Left colon (tissue), 2 donors: ENCODE measurements around the gene RPS6KA4. TPM values are rescaled to one million over a fixed set of nuclear protein-coding genes. Genes with fewer than 3 reads are reported as not detected.
A peak's percentile ranks its signal among the peaks of the same experiment; 100 is the strongest.
"Not testable (repeated sequence)": the region's sequence is repeated elsewhere in the genome, so short reads cannot be mapped to it uniquely, and the experiment has no call there.

Source experiments
- ATAC-seq: fragments of 200-7000 bp; cut with Tn5 transposase; one replicate; pipeline ENCODE4 v1.9.1; 2020; ENCODE audit warnings: mild to moderate bottlenecking, moderate library complexity
- DNase-seq, 2 donors: peaks; one replicate each; pipeline ENCODE4 v3.0.0-alpha.2; 2020
- intact Hi-C, 2 donors: fragments of 100-400 bp; cut with DNase I in 1 of 2; cut with micrococcal nuclease in 1 of 2; formaldehyde crosslinking; loops; one replicate each; pipeline versions ENCODE4 v1.11.2 to v1.14.0; 2022; cut with DNase I, micrococcal nuclease
- total RNA-seq, 2 donors: library from RNA; stranded (reverse); fragmentation: NEBNext Ultra II Directional; extraction: Animal tissue kit (Norgen Biotek cat#: 25700); gene quantifications; one replicate each; pipeline ENCODE4 v1.2.1, GENCODE V29; 2021
- donor health status: DM: no; HTN: no; CAD: no.
- donor health status: DM: yes; HTN: yes; CAD: no.

The RPS6KA4 gene
- total RNA-seq, 2 donors from 2014 or later = 30.4 to 42.6 TPM

DNA sequence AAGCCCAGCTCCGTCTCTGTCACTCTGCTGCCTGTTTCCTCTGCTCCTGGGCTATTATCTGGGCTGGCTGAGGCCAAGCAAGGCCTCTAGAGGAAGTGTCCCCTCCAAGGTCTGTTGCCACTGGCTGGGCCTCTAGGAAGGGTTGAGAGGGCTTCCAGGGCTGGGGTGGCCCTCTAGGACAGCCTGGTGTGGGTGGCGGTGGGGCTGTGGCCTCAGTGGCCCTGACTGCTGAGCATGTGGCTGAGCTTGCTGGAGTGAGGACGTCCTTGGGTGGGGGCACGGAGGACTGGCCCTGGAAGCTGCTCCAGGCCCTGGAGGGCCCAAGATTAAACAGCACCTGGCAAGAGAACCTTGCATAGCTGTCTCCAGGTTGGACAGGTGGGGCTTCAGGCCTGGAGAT lies 35.0 kb upstream of the RPS6KA4 start:
- ATAC-seq, DNase-seq, intact Hi-C loops: not testable (repeated sequence)

DNA sequence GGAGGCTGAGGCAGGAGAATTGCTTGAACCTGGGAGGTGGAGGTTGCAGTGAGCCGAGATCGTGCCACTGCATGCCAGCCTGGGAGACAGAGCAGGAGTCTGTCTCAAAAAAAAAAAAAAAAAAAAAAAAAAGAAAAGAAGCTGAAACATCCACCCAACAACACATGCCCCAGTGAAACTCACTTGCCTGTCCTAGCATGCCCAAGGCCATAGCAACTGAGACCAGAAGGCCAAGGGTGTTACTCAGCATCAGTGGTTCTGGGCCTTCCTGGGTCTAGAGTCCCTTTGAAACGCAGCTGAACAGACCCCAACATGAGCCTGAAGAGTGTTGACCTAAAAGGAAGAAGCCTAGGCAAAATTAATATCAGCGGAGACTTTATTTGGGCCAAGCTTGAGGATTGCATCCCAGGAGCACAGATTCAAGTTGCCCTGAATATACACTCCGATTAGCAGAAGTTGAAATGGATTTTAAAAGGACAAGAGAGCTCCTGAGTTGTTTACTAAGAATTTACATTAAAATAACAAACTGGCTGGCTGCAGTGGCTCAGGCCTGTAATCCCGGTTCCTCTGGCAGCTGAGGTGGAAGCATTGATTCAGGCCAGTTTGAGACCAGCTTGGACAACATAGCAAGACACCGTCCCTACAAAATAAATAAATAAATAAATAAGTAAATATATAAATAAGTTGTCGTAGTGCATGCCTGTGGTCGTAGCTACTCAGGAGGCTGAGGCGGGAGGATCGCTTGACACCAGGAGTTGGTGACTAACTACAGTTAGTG lies 34.1 kb upstream of the RPS6KA4 start:
- intact Hi-C loops = no loop called here
- DNase-seq (no peak), ATAC-seq (no peak)

DNA sequence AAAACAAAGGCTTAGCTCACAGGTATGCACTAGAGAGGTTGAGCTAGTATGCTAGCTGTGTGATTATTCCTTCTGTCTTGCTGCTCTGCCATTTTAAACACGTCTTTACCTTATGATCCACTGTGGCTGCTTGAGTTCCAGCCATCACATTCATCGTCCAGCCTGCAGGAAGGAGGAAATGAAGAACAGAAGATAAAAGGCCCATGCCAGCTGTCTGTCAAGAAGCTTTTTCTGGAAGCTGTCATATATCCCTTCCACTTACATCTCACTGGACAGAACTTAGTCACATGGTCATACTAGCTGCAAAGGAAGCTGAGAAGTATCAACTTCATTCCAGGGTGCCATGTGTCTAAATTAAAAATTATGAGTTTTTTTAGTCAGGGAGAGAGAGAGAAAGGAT lies 31.6 kb upstream of the RPS6KA4 start:
- intact Hi-C loops = no loop called here
- ATAC-seq = no peak

DNA sequence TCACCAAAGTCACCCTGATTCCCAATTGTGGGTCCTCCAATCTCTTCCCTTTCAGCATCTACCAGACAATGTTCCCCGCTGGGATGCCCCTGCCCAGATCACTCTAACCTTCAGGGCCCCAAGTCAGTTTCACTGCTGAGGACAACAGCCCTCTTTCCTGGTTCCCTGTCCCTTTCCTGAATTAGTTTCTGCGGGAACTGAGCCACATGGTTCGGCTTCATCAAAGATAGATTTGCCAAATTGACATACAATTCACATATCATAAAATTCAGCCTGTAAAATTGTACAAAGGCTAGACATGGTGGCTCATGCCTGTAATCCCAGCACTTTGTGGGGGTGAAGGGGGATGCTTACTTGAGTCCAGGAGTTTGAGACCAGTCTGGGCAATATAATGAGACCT lies 31.0 kb upstream of the RPS6KA4 start:
- DNase-seq = peak in 1 of 2 donors; percentile 53
- intact Hi-C loops = no loop called here
- peak; percentile 35 for ATAC-seq

More for the DNA sequence above, 31.6 kb upstream of the RPS6KA4 start:
- DNase-seq = no peak

DNA sequence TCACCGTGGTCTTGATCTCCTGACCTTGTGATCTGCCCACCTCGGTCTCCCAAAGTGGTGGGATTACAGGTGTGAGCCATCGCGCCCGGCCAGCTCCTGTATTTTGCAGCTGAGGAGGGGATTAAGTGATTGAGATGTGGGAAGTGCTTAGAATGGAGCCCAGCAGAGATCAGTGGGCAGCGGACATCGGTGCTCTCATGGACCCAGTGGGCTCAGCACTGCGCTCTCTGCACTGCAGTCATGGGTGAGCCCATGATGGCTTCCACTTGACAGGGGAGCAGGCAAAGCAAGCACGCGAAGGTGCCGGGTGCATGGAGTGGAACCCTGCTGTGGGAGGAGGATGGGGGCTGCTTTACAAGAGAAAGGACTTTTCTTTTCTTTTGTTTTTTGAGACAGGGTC lies 28.1 kb upstream of the RPS6KA4 start:
- intact Hi-C loops = no loop called here
- DNase-seq = no peak

DNA sequence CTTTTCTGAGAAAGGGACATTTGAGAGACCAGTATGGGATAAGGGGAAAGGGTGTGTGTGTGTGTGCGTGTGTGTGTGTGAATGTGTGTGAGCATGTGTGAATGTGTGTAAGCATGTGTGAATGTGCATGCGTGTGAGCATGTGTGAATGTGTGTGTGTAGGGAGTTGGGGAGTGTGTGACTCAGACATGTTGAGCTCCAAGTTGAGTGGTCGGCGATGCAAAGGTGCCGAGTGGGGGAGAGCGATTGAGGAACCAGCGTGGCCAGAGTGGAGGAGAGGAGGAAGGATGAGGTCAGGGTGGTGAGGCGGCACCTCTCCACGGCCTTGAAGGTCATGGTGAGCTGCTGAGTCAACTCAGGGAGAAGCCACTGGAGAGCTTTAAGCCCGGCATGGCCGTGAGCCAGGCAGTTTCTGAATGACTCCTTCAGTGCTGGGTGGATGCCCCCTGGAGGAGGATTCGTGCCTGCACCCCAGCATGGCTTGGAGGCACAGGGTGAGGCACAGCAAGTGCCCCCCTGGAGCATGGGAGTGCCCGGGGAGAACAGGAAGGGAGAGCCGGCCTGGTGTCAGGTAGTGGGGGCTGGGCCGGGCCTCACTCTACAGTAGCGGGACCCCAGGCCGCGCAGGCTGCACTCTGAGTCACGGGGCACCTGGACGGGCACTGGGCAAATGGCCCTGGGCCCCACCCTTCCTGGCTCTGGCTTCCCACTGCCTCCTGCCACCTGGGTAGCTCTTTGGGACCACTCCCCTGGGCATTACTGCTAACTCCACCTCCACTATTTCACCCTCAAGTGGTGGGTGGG lies 27.2 kb upstream of the RPS6KA4 start:
- ATAC-seq = peak; percentile 61
- DNase-seq = peak; percentile 90 to 93
- intact Hi-C loops = no loop called here

More for the DNA sequence above, 28.1 kb upstream of the RPS6KA4 start:
- no peak for ATAC-seq

DNA sequence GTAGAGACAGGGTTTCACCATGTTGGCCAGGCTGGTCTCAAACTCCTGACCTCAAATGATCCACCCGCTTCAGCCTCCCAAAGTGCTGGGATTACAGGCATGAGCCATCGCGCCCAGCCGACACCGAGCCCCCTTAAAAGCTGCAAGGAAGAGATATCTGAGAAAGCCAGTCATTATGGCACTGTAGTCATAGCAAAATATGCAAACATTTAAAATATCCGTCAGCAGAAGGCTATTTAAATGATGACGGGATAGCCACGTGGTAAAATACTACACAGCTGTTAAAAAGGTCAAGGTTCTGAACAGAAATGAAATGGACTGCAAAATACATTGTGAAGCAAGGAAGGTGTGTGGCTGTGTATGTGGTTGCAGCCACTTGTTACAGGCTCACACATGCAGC lies 25.4 kb upstream of the RPS6KA4 start:
- intact Hi-C loops = no loop called here
- DNase-seq (no peak), ATAC-seq (no peak)

DNA sequence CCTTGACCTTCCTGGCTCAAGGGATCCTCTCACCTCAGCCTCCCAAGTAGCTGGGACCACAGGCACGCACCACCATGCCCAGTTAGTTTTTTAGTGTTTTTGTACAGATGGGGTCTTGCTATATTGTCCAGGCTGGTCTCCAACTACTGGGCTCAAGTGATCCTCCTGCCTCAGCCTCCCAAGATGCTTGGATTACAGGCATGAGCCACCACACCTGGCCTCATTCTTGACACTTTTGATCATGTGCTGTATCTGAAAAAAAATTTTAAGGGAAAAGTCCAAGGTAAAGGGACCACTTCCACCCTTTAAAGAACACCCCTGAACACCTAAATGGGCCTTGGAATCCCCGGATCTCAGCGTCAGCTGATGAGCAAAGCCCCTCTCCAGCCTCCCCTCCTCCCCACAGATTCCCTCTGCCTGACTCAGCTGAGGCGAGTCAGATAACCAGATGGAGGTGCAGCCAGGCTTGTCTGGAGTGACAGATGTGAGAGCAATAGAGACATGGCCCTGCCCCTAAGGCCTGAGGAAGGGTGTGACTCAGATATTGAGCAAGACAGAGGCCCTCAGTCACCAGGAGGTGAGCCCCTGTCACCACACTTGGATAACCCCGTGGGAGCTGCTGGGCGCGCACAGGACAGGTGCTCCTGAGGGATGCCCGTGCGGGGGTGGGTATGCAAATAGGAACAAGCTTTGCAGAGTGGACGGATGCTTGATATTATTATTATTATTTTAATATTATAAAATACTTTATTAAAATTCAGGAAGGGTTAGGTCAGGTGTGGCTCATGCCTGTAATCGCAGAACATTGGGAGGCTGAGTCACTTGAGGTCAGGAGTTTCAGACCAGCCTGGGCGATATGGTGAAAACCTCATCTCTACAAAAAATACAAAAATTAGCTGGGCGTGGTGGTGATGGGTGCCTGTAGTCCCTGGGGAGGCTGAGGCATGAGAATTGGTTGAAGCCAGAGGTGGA lies 23.9 kb upstream of the RPS6KA4 start:
- peak; percentile 73 for ATAC-seq
- intact Hi-C loops = no loop called here
- DNase-seq = peak; percentile 63 to 87

DNA sequence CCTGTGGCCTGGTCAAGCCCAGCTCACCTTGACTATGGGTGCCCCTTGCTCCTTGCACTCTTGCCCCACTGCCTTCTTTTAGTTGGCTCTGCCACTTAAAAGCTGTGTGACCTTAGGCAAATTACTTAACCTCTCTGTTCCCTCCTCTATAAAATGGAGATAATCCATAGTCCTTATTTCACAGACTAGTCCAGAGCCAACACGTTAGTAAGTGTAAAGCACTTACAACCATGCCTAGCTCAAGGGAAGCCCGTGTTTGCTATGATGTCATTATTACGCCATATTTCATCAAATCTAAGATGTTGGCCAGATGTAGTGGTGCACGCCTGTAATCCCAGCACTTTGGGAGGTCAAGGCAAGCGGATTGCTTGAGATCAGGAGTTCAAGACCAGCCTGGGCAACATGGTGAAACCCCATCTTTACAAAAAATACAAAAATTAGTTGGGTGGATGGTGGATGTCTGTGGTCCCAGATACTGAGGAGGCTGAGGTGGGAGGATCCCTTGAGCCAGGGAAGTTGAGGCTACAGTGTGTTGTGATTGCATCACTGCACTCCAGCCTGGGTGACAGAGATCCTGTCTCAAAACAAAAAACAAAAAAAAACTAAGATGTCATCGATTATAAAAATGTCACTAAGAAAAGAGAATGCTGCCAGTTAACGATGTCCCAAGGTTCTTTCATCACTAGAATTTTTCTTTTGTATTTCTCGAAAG lies 21.3 kb upstream of the RPS6KA4 start:
- no peak for DNase-seq
- intact Hi-C loops = no loop called here
- ATAC-seq = no peak

DNA sequence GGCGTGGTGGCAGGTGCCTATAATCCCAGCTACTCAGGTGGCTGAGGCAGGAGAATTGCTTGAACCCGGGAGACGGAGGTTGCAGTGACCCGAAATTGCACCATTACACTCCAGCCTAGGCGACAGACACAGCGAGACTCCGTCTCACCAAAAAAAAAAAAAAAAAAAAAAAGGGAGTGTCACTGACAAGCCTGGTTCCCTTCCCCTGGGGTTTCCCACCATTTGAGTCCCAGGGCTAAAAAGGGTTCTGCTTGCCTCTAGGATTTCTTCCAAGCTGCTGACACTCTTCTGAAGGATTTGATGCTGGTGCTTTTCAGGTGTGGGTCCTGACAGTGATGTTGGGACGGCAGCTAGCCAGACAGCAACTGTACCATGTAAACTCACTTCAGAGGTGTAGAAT lies 20.2 kb upstream of the RPS6KA4 start:
- ATAC-seq = no peak

DNA sequence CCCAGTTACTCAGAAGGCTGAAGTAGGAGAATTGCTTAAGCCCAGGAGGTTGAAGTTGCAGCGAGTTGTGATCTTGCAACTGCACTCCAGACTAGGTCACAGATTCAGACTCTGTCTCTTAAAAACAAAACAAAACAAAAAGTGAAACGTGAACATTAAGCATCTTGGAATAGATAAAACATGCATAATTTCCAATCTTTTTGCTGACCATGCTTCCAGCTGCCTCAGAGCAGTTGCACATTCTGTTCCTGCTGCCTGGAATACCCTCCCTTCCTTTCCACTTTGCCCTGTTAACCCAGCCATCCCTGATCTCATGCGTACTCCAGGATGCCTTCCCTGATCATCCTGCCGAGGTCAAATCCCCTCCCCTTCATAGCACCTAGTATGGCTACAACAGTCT lies 19.7 kb upstream of the RPS6KA4 start:
- intact Hi-C loops = no loop called here
- ATAC-seq (no peak), DNase-seq (no peak)

More for the DNA sequence above, 20.2 kb upstream of the RPS6KA4 start:
- DNase-seq = no peak
- intact Hi-C loops = no loop called here

DNA sequence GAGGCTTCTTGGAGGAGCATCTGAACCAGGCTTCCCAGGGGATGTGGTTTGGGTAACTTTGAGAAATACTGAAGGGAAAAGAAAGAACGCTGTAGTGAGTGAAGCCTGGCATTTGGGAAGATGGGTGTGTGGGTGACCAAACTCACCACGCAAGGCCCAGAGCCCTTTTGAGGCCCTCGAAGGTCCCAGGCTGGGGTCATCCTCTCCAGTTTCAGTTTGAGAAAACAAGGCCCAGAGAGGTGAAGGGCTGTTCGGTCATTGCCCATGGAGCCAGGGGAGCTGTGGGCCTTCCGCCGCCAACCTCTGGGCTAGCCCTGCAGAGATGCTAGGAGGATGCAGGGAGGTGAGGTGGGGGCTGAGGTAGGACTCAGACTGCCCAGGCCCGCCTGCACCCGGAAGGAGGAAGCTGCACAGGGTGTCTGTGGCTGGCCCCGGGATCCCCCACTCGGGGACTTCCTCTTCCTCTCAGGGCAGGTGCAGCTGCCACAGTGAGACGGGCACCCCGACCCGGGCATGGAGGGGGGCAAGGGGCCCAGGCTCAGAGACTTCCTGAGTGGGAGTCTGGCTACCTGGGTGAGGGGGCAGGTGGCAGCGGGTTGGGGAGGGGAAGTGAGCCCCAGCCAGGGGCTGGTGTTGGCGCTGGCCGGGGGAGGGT lies 19.1 kb upstream of the RPS6KA4 start, which contains the start of gene CCDC88B:
CCDC88B (plus strand) TSS at position 451 of the 655 bp plus-strand sequence; CDS start at position 514, 63 bp downstream.
- peak; percentile 80 to 84 for DNase-seq
- ATAC-seq = peak; percentile 28
- intact Hi-C loops = no loop called here

DNA sequence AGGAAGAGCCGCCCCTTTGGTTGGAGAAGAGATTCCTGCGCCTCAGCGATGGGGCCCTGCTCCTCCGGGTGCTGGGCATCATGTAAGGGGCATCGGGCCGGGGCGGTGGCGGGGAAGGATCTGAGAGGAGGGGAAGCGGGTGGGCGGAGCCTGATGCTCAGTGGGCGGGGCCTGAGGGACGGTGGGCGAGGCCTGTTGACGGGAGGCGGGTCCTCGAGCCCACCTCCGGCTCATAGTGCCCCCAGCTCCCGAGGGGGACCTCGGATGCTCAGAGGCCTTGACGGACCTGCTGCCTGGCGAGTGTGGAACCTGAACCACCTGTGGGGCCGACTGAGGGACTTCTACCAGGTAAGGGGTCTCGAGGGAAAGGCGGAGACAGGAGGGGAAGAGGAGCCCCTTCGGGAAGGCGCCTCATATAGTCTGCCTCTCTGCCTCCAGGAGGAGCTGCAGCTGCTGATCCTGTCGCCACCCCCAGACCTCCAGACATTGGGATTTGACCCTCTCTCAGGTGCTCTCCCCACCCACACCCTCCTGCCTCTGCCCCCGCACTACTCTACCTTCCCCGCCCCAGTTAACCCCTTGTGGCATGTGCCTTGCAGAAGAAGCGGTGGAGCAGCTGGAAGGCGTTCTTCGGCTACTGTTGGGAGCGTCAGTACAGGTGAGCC lies 18.2 kb upstream of the RPS6KA4 start:
- peak; percentile 56 to 82 for DNase-seq
- no peak for ATAC-seq
- intact Hi-C loops = no loop called here

DNA sequence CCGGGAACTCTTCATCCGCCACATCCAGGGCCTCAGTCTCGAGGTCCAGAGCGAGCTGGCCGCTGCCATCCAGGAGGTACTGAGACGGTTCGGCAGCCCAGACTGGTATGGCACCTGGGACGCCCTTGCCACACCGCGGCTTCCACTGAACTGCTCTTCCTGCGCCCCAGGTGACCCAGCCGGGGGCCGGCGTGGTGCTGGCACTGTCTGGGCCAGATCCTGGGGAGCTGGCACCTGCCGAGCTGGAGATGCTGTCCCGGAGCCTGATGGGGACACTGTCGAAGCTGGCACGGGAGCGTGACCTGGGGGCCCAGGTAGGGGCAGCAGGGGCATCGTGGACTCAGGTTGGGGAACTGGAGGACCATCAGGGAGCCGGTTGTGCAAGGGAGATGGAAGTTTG lies 17.5 kb upstream of the RPS6KA4 start:
- intact Hi-C loops = no loop called here
- DNase-seq = no peak
- no peak for ATAC-seq

DNA sequence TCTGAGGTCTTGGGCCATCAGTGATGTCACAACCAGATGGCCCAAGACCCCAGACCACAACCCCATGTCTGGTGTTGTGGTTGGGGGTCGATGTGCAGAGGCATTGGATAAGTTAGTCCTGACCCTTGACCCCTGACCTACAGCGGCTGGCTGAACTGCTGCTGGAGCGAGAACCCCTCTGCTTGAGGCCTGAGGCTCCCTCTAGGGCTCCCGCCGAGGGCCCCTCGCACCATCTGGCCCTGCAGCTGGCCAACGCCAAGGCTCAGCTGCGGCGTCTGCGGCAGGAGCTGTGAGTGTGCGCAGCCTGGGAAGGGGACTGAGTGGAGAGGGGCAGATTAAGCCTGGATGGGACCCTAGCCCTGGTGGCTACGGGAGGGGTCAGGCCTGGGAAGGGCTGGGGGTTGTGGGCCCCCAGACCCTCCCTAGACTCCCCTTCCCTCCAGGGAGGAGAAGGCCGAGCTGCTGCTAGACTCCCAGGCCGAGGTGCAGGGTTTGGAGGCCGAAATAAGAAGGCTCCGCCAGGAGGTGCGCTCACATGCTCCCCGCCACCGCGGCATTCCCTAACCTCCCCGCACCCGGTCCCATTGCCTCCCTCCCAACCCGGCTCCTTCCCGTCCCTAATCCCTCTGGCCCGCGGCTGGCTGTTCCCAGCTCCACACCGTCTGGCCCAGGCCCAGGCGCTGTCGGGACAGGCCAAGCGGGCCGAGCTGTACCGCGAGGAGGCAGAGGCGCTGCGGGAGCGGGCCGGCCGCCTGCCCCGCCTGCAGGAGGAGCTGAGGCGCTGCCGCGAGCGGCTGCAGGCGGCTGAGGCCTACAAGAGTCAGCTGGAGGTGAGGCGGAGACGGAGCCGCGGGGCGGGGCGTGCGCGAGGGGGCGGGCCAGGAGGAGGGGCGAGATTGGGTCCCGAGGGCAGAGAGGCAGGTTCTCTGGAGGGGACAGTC lies 16.8 kb upstream of the RPS6KA4 start:
- intact Hi-C loops = no loop called here
- DNase-seq (peak; percentile 93 to 94), ATAC-seq (peak; percentile 91)
